ENCODE data around the gene MYRFL. TPM values are rescaled to one million over a fixed set of nuclear protein-coding genes. Genes with fewer than 3 reads are reported as not detected.
A peak's percentile ranks its signal among the peaks of the same experiment; 100 is the strongest.

MYRFL gene
- under 1 TPM; 0.15 to 0.55 TPM for total RNA-seq
- not detected for polyA plus RNA-seq (2013, experiment 1 of 2)
- not detected for polyA plus RNA-seq (2013, experiment 2 of 2)
- long read RNA-seq, experiment 1 = 0 reads
- long read RNA-seq, experiment 2 = 0 reads
- long read RNA-seq, experiment 3, partial matches to known transcripts = 2 of 4 reads
- long read RNA-seq, experiment 3, other reads (novel, unspliced or antisense) = 2 of 4 reads
- long read RNA-seq, experiment 4 = 0 reads

- H3K27ac Mint-ChIP-seq = no peak within 1 kb of the TSS
- Histone ChIP-seq H3K36me3 (ENCODE audit: control insufficient read depth, insufficient read depth, low read length) (no peaks in the 10 kb centered on the region), H3K9me3 (ENCODE audit: control insufficient read depth, low read length) (no peaks in the 10 kb centered on the region), H3K4me3 (ENCODE audit: low read length) (no peak within 1 kb of the TSS), H3K27ac (ENCODE audit: low read depth, low read length) (no peak within 1 kb of the TSS), H3K27me3 (ENCODE audit: control insufficient read depth, insufficient read depth, low read length, poor library complexity, severe bottlenecking) (no peaks in the 10 kb centered on the region), H3K9ac (ENCODE audit: extremely low read depth, low read length, poor library complexity, severe bottlenecking) (no peak within 1 kb of the TSS), H3K4me1 (ENCODE audit: control insufficient read depth, insufficient read depth, low read length) (no peaks in the 10 kb centered on the region)
- H3K9me3 Mint-ChIP-seq = no peaks in the 10 kb centered on the region
- 88 to 93% methylated on average over 4 to 5 of the region's 5 CpGs for whole genome bisulfite sequencing, 2 experiments (ENCODE audit: insufficient coverage in 1 of 2, insufficient read length in 1 of 2)
- H3K27me3 Mint-ChIP-seq (ENCODE audit: insufficient read depth) = peaks cover 5% of the 10 kb centered on the region
- peaks cover 14% of the 10 kb centered on the region for H3K4me1 Mint-ChIP-seq
- TF ChIP-seq CTCF (conservative IDR thresholded peaks at IDR 0.05) = no peak
- no peaks in the 10 kb centered on the region for H3K36me3 Mint-ChIP-seq (ENCODE audit: low read depth)
- no peak within 1 kb of the TSS for H3K4me3 Mint-ChIP-seq
- no peak for DNase-seq
These were observed at the start of gene MYRFL for GRCh38 chr12:69824966-69825560. TSS of gene MYRFL (plus strand) at chr12:69825227. CDS start at chr12:69825518, 291 bp downstream.

GRCh38 chr12:69779928-69780327 lies 45.1 kb upstream of the MYRFL start:
- Mint-ChIP-seq H3K36me3 (ENCODE audit: low read depth) (peaks cover 31% of the 10 kb centered on the region), H3K27me3 (ENCODE audit: insufficient read depth) (no peaks in the 10 kb centered on the region), H3K27ac (no peak overlapping the region), H3K4me1 (no peaks in the 10 kb centered on the region), H3K4me3 (peak overlapping the region; percentile 63), H3K9me3 (peaks cover 15% of the 10 kb centered on the region)
- Histone ChIP-seq H3K9me3 (ENCODE audit: control insufficient read depth, low read length) (no peaks in the 10 kb centered on the region), H3K9ac (ENCODE audit: extremely low read depth, low read length, poor library complexity, severe bottlenecking) (no peak overlapping the region), H3K27me3 (ENCODE audit: control insufficient read depth, insufficient read depth, low read length, poor library complexity, severe bottlenecking) (no peaks in the 10 kb centered on the region), H3K4me1 (ENCODE audit: control insufficient read depth, insufficient read depth, low read length) (no peaks in the 10 kb centered on the region), H3K36me3 (ENCODE audit: control insufficient read depth, insufficient read depth, low read length) (no peaks in the 10 kb centered on the region), H3K27ac (ENCODE audit: low read depth, low read length) (no peak overlapping the region), H3K4me3 (ENCODE audit: low read length) (no peak overlapping the region)
- DNase-seq = peak; percentile 94
- WGBS, 2 experiments (ENCODE audit: insufficient coverage in 1 of 2, insufficient read length in 1 of 2) = 52 to 60% methylated on average over 6 to 7 of the region's 7 CpGs
- TF ChIP-seq CTCF (conservative IDR thresholded peaks at IDR 0.05) = peak; percentile 83

- TF ChIP-seq CTCF (conservative IDR thresholded peaks at IDR 0.05) = no peak
- Mint-ChIP-seq H3K4me3 (no peak overlapping the region), H3K4me1 (no peaks in the 10 kb centered on the region), H3K27me3 (ENCODE audit: insufficient read depth) (no peaks in the 10 kb centered on the region), H3K27ac (no peak overlapping the region), H3K9me3 (peaks cover 15% of the 10 kb centered on the region), H3K36me3 (ENCODE audit: low read depth) (peaks cover 47% of the 10 kb centered on the region)
- H3K27ac ChIP-seq (ENCODE audit: low read depth, low read length) = no peak overlapping the region
- no peak for DNase-seq
- H3K4me1 ChIP-seq (ENCODE audit: control insufficient read depth, insufficient read depth, low read length) = no peaks in the 10 kb centered on the region
- no peak overlapping the region for H3K4me3 ChIP-seq (ENCODE audit: low read length)
- 87 to 100% methylated on average over 3 to 6 of the region's 6 CpGs for WGBS, 2 experiments (ENCODE audit: insufficient coverage in 1 of 2, insufficient read length in 1 of 2)
- H3K9me3 ChIP-seq (ENCODE audit: control insufficient read depth, low read length) = no peaks in the 10 kb centered on the region
- H3K27me3 ChIP-seq (ENCODE audit: control insufficient read depth, insufficient read depth, low read length, poor library complexity, severe bottlenecking) = no peaks in the 10 kb centered on the region
- H3K36me3 ChIP-seq (ENCODE audit: control insufficient read depth, insufficient read depth, low read length) = no peaks in the 10 kb centered on the region
- H3K9ac ChIP-seq (ENCODE audit: extremely low read depth, low read length, poor library complexity, severe bottlenecking) = no peak overlapping the region
These were observed 41.7 kb upstream of the MYRFL start for GRCh38 chr12:69783365-69783764.
